Measurements from ENCODE around the gene BLACAT1. TPM values are rescaled to one million over a fixed set of nuclear protein-coding genes. Genes with fewer than 3 reads are reported as not detected.

BLACAT1 gene
- total RNA-seq, 3 donors from 2014 or later, result 0.14 to 0.46 (median 0.19) TPM

DNA sequence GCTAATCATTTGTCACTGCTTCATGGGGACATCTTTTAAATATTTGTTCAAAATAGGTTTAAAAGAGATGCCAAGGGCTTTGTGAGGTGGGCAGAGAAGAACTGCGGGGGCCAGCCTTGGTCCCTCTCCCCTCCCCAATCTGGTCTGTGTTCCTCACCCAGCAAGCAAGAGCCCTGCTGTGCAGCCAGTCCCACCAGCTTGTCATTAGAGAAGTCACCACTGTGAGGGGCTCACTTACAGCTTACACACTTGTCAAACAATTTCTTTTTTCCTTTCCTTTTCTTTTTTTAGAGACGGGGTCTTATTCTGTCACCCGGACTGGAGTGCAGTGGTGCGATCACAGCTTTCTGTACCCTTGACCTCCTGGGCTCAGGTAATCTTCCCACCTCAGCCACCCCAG, 38.3 kb upstream of the BLACAT1 start:
- TF ChIP-seq, protein P1, sequence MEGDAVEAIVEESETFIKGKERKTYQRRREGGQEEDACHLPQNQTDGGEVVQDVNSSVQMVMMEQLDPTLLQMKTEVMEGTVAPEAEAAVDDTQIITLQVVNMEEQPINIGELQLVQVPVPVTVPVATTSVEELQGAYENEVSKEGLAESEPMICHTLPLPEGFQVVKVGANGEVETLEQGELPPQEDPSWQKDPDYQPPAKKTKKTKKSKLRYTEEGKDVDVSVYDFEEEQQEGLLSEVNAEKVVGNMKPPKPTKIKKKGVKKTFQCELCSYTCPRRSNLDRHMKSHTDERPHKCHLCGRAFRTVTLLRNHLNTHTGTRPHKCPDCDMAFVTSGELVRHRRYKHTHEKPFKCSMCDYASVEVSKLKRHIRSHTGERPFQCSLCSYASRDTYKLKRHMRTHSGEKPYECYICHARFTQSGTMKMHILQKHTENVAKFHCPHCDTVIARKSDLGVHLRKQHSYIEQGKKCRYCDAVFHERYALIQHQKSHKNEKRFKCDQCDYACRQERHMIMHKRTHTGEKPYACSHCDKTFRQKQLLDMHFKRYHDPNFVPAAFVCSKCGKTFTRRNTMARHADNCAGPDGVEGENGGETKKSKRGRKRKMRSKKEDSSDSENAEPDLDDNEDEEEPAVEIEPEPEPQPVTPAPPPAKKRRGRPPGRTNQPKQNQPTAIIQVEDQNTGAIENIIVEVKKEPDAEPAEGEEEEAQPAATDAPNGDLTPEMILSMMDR (IDR thresholded peaks at IDR 0.05), result no peak
- Histone ChIP-seq H3K4me1 (ENCODE audit: low read depth) (peaks cover 18% of the 10 kb centered on the region), H3K4me3 (no peak overlapping the region), H3K36me3 (ENCODE audit: low read depth) (no peaks in the 10 kb centered on the region), H3K9me3 (no peaks in the 10 kb centered on the region)
- ATAC-seq, result no peak
- DNase-seq, result no peak
- intact Hi-C loops (cut with DNase I, micrococcal nuclease), result no loop called here

DNA sequence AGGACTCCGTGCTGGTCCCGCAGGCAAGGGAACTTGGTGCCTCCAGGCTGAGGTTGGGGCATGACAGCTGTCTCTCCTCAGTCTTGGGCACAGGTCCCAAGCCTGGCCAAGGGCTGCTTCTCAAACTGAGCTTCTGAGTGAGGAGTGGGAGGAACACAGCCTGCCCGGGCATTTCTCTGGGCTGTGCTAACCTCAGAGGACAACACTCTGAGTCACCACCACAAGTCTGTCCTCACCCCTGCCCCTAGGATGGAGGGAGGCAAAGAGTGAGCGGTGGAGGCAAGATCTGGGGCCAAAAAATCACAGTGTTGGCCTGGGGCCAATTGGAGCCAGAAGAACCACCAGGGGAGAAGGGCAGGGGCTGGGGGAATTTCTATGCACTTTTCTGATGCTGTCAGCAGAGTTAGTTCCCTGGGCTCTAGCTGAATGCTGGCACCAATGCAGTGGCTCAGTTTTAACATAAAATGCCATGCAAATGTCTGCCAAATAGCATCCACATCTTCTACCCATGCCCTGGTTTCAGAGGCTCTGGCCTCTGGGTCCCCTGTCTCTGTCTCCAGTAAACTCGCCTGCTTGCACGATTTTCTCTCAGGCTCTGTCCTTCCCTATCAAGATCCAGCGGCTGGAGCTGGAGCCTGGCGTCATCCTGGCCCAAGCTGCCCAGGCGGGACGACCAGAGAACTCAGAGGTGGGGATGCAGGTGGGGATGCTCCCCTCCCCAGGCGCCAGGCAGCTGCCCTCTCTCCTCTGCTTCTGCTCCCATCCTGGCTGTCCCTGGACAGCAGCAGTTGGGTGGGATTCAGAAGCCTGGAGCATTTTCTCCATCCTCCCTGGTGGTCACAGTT, 37.6 kb upstream of the BLACAT1 start:
- TF ChIP-seq, protein P1 (IDR thresholded peaks at IDR 0.05), result no peak
- no peaks in the 10 kb centered on the region for H3K36me3 ChIP-seq (ENCODE audit: low read depth)
- no peak overlapping the region for H3K4me3 ChIP-seq
- intact Hi-C loops (cut with DNase I, micrococcal nuclease), result no loop called here
- DNase-seq (no peak), ATAC-seq (peak; percentile 41)
- no peaks in the 10 kb centered on the region for H3K9me3 ChIP-seq
- peaks cover 18% of the 10 kb centered on the region for H3K4me1 ChIP-seq (ENCODE audit: low read depth)

DNA sequence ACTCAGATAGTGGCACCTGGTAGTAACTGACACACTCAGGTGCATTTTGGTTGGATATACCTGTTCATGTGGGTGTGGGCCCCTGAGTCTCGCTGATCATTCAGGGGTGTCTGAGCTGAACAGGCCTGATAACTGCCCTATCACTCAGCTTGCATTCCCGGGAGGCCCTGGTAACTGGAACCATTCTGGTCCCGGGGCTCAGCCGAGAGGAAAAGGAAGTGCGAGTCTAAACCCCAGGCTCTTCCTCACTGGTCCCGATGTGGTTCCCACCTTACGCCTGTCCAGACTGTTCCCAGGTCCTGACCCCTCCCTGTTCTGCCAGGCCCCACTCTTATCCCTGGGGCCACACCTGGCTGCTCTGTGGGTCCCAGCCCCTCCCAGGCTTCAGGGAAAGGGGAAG, 36.9 kb upstream of the BLACAT1 start:
- peaks cover 18% of the 10 kb centered on the region for H3K4me1 ChIP-seq (ENCODE audit: low read depth)
- no peak overlapping the region for H3K4me3 ChIP-seq
- TF ChIP-seq, protein P1 (IDR thresholded peaks at IDR 0.05), result no peak
- intact Hi-C loops (cut with DNase I, micrococcal nuclease), result no loop called here
- ATAC-seq (peak; percentile 37), DNase-seq (no peak)
- H3K36me3 ChIP-seq (ENCODE audit: low read depth), result no peaks in the 10 kb centered on the region
- H3K9me3 ChIP-seq, result no peaks in the 10 kb centered on the region

- intact Hi-C loops (cut with DNase I, micrococcal nuclease), result no loop called here
- no peaks in the 10 kb centered on the region for H3K36me3 ChIP-seq (ENCODE audit: low read depth)
- DNase-seq, result no peak
- peaks cover 18% of the 10 kb centered on the region for H3K4me1 ChIP-seq (ENCODE audit: low read depth)
- H3K9me3 ChIP-seq, result no peaks in the 10 kb centered on the region
- H3K4me3 ChIP-seq, result no peak overlapping the region
- no peak for ATAC-seq
- TF ChIP-seq, protein P1 (IDR thresholded peaks at IDR 0.05), result no peak
Measured at GRCh38 chr1:205492201-205492667, 36.4 kb upstream of the BLACAT1 start.

GRCh38 chr1:205491794-205492193, 35.9 kb upstream of the BLACAT1 start:
- Histone ChIP-seq H3K4me1 (ENCODE audit: low read depth) (peaks cover 18% of the 10 kb centered on the region), H3K4me3 (no peak overlapping the region), H3K36me3 (ENCODE audit: low read depth) (no peaks in the 10 kb centered on the region), H3K9me3 (no peaks in the 10 kb centered on the region)
- TF ChIP-seq, protein P1 (IDR thresholded peaks at IDR 0.05), result no peak
- no peak for ATAC-seq
- intact Hi-C loops (cut with DNase I, micrococcal nuclease), result no loop called here
- no peak for DNase-seq
